ENCODE measurements around the gene RPUSD4.

Gene RPUSD4

DNA sequence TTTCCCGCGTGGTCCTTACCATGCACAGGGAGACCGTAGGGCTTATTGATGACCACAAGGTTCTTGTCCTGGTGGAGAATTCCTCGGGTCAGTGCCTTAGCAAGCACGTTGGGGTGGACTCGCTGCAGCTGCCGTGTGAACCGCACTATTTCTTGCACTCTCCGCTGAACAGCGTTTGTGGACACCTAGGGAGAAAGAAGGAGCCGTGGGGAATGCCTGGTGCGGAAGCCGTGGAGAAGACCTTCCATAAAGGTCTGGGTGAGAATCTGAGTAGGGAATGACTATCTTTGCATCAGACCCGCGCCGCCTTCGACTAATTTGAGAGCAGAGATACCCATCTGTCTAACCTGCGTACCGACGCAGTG lies 597 bp downstream of the RPUSD4 start:
- no peak for DNase-seq

DNA sequence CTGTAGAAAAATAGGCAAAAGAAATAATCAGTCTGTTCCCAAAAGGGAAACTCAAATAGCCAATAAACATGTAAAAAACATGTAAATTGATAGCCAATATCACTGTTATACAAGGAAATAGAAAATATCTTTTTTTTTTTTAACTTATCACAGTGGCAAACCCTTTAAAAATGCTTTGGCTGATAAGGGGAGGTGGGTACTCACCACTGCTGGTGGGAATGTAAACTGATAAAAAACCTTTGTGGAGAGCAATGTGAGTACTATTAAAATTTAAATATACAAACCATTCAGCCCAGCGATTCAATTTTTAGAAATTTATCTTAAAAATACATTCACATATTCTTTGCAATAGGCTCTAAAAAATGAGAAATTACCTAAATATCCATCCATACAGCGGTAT lies 3.6 kb downstream of the RPUSD4 start:
- DNase-seq, result no peak

DNA sequence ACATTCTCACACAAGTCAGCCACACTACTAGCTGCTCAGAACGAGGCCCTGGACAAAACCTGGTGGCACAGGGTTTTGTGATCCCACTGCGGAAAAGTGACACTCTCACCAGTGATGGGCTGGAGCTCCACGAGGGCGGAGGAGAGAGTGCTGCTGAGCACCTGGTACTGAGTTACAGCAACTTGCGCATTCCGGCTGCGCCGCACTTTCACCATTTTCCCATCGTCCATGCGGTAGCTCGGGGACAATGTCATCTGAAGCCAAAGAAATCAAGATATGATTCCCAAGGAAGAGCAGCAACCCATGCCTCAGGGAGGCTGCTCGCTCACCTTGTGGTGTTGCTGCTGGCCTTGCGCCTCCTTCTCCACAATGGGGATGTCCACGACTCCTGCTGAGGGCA lies 6.1 kb downstream of the RPUSD4 start:
- no peak for DNase-seq

DNA sequence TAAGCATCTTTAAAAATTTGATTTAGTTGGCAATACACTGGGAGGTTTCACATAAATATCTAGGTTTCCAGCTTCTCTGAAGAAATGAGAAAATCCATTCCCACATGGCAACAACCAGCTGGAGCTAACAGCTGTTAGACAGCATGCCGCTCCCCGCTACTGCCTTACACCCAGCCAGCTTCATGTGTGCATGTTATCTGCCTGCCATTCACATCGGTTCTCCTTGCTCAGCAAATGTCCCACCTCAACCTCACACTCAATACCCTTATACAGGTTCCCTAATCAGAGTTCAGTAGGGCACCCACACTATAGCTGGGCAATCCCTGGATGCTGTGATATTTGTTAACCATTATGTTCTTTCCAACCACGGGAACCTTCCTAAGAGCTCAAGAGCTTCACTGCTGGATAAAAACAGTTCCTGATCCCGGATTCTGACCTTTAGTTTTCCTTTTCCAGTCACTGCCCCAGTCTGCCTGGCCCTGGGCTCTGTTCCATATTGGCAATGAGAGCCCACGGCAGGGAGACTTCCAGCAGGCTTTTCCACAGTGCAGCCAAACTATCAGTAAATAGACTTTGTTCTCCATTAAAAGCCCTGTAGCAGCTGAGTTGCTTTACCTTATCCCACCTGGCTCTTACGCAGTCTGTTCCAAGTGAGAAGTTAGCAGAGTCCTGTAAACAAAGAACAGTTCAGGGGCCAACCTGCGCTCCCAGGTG lies 8.6 kb downstream of the RPUSD4 start:
- DNase-seq, result no peak

DNA sequence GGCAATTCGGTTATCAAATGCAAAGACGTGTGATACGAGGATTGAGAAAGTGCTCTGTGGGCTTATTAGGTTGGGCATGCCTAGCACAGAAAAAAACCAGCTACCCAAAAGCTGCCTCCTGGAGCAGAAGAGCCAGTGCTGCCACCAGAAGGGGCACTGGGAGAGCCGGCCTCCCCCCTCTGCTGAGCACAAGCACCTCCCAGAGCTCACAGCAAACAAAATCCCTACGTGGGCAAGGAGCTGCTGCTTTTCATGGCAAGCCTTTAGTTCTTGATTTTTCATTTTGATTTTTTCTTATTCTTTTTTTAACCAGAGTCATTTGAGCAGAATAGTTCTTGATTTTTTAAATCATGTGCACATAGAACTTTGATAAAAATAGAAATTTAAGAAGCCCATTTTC lies 12.8 kb downstream of the RPUSD4 start:
- no peak for DNase-seq

DNA sequence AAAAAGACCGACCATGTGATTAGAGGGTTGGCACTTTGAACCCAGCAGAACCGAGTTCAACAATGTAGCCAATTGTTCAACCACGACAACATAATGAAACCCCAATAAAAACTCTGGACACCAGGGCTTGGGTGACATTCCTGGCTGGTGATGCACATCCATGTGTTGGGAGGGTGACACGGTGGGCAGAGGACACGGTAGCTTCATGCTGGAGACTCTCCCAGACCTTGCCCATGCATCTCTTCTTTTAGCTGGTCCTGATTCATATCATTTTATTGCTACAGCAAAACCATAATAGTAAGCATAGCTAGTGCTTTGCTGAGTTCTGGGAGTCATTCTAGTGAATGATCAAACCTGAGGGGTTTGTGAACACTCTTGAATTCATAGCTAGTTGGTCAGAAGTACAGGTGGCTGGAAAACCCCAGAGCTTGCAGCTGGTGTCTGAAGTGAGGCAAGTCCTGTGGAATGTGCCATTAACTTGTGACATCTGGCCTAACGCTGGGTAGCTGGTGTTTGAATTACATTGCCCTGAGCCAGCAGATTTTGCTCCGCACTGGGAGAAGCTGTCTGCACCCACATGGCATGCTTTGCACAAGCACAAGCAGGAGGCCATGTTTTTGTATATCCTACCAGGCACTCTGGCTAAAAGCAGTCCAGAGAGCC lies 14.0 kb downstream of the RPUSD4 start:
- DNase-seq, result peak; percentile 13

DNA sequence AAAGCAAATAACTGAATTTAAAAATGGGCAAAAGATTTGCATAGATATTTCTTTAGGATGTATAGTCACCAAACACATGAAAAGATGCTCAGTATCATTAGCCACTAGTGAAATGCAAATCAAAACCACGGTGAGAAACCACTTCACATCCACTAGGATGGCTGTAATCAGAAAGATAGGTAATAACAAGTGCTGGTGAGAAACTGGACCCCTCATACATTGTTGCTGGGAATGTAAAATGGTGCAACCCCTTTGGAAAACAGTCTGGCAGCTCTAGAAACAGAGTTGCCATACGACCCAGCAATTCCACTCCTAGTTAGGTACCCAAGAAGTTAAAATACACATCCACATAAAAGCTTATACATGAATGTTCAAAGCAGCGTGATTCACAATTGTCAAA lies 16.3 kb downstream of the RPUSD4 start:
- no peak for DNase-seq

DNA sequence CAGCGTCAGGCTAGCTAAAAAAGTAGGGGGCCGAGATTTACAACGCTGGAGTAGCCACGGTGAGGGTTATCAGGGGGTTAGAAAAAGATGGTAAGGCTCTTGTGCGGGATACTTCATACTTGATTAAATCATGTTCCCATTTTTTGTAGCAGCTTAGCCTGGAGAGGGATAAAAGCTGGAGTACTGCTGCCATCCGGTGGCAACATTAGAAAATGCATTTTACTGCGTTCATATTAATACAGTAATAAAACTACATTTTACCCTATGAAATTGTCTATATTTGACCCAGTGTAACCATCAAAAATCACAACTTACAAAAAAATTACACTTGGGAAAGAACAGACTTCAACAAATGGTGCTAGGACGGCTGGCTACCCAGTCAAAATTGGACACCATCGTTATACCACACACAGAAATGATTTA lies 17.3 kb downstream of the RPUSD4 start:
- peak; percentile 6 for DNase-seq

DNA sequence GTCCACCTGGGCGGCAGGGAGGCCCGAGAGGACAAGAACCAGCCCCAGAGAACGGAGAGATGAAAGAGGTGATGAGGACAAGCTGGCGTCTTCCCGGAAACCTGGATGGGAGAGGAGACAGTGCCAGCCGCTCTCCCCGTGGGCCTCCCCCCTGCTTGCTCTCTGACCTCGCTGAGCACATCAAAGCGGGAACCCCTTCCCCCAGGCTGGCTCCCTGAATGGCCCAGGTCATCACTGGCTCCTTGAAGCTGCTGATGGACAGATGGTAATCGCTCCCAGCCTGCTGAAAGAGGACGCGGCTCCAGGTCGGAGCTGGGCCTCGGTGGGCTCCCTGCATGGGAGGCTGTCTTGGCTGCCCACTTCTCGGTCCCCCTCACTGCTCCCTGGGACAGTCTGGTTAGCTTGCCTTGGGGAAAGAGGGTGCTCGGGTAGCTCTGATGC lies 18.4 kb downstream of the RPUSD4 start:
- DNase-seq, result no peak

DNA sequence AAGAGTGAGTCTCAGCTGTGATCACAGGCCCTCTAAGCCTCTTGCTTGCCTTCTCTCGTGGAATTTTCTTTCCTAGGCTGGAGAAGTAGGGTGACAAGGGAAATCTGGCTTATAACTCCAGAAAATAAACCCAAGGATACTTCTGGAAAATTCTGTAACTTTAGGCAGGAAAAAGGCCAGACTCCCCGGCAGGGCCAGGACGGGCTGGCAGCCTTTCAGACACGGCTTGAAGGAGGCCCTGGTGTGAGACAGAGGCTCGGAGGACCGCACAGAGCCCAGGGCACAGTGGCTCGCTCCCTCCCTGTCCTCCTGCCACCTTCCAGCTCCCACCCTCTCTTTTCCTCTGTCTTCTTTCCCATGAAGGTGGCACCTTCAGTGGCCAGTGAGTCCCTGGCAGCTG lies 19.1 kb downstream of the RPUSD4 start:
- no peak for DNase-seq

DNA sequence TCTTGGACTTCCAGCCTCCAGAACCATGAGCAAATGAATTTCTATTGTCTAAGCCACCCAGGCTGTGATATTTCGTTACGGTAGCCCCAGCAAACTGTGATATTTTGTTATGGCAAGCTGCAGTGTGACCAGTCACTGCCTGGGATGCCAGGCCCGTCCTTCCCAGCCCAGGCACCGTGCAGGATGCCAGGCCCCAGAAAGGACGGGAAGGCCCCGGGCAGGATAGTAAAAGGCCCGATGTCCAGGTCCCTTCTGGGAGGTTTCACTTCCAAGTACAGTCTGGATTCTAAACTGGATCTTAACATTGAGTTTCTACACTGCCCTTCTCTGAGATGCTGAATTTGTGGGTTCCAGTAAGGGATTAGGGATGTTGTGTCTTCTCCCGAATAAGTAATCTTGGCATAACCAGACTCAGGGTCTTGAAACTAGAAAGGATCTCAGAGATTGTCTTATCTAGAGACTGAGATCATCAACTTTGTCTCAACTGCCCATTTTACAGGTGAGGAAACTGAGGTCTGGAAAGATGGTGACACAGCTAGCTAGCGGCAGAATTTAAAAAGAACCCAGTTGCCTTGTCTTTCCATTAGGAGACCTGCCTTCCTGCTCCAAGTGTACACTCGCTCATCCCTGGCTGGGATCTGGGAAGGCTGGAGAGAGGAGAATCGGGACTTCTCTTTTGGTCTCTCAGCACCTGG lies 19.9 kb downstream of the RPUSD4 start:
- no peak for DNase-seq

DNA sequence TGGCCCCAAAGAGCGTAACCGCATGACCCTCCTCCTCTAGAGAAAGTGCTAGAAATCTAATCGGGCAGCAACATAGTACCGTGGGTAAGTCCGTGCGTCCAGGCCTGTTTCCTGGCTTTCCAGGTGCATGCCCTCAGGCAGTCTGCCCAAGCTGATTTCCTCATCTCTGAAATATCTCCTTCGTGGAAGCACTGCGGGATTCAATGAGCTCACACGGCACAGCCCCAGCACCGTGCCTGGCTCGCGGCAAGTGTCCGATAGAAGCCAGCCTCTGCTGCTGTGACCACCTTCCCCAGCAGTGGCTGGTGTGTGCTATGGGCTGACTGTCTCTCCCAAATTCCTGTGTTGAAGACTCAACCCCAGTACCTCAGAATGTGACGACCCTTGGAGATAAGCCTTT lies 20.7 kb downstream of the RPUSD4 start:
- no peak for DNase-seq

DNA sequence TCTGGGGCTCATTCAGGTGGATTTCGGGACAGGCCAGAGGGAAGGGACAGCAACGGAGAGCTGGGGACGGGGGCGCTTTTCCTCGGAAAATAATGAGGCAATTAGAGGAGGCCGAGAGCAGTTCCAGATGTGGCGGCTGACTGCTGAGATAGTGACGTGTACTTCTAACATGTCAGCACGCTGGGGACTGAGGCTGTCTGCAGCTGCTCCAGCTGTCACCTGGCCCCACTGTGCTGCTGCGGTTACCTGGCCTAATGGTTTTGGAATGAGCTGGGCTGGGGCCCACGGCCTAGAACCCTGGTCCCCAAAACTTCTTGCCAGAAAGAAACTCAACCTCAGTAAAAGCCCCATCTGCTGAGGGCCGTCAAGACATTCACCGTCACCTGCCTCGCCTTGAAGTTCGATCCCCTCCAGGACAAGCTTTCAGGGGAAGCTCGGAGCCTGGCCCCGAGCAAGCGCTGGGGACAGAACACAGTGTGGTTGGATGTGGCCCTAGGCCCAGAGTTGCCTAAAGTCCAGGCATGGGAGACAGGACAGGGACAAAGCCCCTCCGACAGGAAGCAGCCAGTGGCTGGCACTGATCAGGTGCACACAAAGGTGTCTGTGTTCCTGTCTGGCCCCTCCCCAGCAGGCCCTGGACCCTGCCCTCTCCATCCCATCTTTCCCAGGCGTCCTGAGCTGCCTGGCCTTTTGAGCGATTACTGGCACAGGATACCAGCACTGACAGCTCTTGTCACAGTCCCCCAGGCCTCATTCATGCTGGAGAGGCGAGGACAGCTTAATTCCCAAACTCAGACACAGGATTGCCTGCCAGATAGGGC lies 22.1 kb downstream of the RPUSD4 start:
- no peak for DNase-seq

DNA sequence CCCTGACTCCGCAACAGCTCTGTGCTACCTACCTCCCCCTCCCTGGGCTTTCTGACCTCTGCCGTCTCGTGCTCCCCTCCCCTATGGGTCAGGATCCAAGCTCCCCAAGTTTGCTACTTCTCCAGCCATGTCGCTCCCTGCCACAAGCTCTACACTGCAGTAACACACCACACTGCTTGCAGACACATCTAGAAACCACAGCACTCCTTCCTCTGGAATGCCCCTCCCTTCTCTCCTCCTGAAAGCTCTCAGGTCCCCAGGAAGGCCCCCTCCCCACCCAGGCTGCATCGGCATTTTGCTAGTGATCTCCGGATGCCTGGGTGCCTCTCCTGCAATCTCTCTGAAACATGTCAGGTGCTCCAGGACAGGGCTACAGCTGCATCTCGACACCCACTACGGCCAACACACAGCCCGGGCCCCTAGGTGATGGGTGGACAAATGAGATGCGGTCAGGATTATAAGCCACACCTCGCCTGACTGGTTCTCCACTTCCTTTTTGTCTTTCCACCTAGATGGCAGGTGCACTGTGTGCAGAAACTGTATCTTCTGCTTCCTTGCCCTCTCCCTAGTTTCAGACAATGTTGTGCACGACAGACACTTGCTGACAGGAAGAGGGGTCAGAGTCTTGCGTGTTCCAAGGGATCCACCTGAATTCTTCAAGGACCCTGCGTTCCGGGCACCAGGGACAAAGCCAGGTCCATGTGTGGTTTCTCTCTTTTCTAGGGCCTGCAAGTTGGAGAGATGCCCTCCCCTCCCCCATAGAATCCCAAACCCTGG lies 22.9 kb downstream of the RPUSD4 start:
- no peak for DNase-seq

DNA sequence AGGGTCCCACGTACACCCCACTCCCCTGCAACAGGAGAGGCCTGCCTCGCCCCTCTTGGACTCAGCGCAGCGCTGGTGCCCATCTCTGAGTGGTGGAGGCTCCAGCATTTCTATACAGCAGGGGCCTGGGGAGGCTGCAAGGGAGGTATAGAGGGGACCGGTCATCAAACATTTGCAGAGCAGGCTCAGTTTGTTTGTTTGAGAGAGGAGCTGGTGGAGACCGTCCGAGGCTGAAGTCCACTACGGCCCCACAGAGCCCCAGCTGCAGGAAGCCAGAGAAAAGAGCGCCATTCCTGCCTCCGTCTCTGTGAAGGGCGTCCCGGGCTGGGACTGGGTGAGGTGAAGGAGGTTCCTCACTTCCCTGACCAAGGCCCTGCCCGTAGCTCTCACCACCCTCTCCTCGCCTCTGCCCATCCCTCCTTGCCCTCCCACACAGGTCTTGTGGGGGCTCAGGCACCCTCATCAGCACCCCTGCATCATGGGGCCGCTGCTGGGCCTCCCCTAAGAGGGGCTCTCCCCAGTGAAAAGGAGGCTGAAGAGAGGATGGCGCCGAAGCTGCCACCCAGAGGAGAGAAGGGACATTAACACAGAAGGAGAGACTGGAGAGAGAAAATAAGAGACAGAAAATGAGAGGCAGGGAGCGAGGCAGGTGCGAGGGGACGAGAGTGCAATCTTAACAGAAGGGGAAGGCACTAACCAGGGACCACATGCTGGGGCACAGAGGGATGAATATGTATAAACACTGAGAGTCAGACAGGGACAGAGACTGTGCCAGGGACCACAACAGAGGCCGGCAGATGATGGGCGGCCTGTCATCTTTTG lies 24.5 kb downstream of the RPUSD4 start:
- no peak for DNase-seq

DNA sequence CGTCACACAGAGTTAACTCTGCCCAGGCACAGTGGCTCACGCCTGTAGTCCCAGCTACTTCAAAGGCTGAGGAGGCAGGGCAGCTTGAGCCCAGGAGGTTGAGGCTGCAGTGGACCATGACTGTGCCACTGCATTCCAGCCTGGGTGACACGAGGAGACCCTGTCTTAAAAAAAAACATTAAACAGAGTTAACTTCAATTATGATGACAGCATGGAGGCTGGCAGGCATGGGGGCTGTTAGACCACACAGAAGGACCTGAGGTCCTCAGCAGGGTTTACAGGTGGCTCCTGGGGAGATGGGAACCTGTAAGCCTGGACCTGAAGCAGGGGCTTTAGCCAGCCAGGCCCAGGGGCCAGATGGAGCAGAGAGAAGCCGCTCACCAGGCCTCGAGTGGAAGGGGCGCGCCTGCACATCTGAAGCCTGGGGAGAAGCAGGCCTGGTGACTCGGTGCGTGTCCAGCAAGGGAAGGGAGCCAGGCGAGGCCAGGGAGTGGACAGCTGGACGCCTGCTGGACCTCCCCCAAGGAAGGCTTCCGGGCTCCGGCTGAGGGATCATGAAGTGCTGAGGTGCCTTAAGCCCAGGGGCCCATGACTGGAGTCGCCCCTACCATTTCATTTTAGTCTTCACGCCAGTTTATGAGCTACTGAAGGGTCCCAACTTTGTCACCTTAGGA lies 25.3 kb downstream of the RPUSD4 start:
- DNase-seq, result no peak

DNA sequence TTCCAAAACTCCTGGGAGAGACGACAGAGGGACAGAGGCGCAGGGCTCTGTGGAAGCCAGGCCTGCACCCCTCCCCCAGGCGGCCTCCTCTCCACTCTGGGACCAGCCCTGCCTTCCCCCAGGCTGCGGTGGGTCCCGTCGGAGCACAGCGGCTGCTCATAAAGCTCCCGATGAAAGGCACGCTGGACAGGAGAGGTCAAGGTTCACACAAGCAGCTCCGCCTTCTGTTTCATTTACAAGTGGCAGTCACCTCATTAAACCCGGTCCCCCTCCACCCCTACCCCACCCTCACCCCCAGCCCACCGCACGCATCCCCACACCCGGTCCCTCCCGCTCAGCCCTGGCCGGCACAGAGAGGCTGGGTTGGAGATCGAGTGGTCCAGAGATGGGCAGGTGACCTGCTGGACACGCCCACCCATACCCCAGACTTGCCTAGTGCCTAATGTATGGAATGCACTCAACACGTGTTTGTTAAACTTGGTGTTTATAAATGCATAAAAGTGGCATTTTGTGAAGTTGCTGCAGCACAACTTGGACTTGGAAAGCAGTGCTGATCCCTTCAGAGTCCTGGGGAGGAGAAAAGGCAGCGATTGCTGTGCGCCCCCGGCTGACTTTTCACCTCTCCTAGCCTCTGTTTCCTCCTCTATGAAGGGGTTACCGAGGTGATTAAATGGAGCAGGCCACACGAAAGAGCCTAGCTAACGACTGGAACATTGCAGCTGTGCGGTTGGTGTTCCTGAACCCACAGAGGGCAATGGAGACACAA lies 26.0 kb downstream of the RPUSD4 start:
- no peak for DNase-seq

DNA sequence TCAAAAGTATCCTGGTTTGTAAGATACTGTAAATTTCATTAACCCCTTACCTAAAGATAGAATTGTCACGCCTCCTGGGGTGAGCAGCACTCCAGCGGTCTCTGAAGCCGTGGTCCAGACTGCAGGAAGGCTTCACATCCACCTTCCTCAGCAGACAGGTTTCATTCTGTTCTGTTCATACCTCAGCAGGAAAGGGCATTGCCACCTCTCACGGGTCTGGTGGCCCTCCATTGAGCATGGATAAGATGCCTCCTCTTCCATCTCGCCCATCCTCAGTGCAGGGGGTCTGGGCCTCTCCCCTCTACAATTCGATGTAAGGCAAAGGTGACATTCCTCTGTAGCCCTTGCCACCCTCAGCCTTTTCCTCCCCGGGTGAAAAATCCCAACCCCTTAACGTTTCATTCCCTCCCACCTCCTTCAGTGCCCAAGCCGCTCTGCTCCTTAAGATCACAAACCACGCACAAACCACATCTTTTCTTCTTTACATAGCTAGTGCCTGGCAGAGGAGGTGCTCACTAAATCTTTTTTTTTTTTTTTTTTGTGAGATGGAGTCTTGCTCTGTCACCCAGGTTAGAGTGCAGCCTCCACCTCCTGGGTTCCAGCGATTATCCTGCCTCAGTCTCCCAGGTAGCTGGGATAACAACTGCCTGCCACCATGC lies 28.5 kb downstream of the RPUSD4 start:
- no peak for DNase-seq

DNA sequence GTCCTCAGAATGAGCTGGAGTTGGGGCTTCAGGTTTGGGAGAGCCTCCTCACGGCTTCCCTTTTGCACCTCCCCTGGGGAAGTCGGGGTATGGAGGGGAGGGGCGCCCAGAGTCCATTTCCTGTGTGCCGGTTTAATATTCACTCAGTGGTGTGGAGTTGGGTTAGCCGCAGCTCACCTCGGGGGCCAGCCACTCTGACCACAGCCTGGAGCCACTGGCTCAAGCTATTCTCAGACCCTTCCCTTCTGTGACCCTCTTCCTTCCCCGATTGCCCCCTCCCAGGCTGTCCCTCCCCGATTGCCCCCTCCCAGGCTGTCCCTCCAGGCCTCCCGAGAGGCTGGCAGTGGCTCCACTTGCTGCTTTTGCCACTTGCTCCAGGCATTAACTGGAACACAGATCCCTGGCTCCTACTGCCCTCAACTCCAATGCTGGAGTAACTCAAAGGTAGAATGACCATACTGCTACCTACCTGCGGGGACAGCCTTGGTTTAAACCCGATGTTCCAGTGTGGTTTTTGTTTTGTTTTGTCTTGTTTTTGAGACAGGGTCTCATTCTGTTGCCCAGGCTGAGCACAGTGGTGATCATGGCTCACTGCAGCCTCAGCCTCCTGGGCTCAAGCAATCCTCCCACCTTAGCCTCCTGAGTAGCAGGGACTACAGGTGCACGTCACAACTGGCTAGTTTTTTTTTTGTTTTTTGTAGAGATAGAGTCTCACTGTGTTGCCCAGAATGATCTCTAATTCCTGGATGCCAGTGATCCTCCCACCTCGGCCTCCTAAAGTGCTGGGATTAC lies 29.3 kb downstream of the RPUSD4 start:
- DNase-seq, result no peak

All from DMS 273 treated with DMSO at 0.1 percent for 48 hours (cell line).